ENCODE data around the gene SLC34A1. TPM values are rescaled to one million over a fixed set of nuclear protein-coding genes. Genes with fewer than 3 reads are reported as not detected.
A peak's percentile ranks its signal among the peaks of the same experiment; 100 is the strongest.

The SLC34A1 gene
- total RNA-seq, 2 donors from 2014 or later = not detected

GRCh38 chr5:177427211-177427822, 43.1 kb downstream of the SLC34A1 start:
- H3K27ac ChIP-seq = peak overlapping the region; percentile 82
- no peaks in the 10 kb centered on the region for H3K36me3 ChIP-seq
- H3K4me3 ChIP-seq = peak overlapping the region; percentile 81
- intact Hi-C loops (cut with DNase I) = no loop called here
- TF ChIP-seq, protein P1, sequence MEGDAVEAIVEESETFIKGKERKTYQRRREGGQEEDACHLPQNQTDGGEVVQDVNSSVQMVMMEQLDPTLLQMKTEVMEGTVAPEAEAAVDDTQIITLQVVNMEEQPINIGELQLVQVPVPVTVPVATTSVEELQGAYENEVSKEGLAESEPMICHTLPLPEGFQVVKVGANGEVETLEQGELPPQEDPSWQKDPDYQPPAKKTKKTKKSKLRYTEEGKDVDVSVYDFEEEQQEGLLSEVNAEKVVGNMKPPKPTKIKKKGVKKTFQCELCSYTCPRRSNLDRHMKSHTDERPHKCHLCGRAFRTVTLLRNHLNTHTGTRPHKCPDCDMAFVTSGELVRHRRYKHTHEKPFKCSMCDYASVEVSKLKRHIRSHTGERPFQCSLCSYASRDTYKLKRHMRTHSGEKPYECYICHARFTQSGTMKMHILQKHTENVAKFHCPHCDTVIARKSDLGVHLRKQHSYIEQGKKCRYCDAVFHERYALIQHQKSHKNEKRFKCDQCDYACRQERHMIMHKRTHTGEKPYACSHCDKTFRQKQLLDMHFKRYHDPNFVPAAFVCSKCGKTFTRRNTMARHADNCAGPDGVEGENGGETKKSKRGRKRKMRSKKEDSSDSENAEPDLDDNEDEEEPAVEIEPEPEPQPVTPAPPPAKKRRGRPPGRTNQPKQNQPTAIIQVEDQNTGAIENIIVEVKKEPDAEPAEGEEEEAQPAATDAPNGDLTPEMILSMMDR (IDR thresholded peaks at IDR 0.05) = no peak
- no peaks in the 10 kb centered on the region for H3K9me3 ChIP-seq
- H3K9ac ChIP-seq (ENCODE audit: low read depth in 2 of 2, low read length in 2 of 2) = peak overlapping the region; percentile 98 to 99
- peaks cover 7% of the 10 kb centered on the region for H3K4me1 ChIP-seq
- DNase-seq = no peak
- H3K27me3 ChIP-seq = no peaks in the 10 kb centered on the region

DNA sequence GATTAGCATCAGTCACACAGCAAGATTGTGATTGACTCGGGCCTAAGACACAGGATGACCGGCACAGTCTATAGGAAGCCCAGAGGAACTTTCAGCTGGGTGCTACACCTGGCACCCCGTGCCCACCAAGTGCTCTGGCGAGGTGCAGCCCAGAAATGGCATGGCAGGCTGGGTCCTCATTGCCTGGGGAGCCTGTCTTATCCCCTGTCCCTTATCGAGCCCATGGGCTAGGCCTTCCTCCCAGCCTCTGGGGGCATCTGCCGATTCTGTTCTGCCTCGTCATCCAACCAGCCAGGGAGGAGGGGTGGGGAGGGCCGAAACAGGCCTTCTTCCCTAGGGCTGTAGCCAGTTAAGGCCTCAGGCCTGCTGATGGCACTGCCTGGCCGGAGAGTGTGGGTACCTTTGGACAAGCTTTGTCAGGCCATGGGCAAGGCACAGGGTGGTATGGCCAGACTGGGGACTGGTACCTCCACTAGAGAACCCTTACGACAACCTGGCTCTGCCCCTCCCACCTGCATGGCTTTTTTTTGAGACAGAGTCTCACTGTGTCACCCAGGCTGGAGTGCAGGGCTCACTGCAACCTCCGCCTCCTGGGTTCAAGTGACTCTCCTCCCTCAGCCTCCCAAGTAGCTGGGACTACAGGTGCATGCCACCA, 43.8 kb downstream of the SLC34A1 start:
- H3K36me3 ChIP-seq = peaks cover 2% of the 10 kb centered on the region
- peak overlapping the region; percentile 82 for H3K27ac ChIP-seq
- peaks cover 11% of the 10 kb centered on the region for H3K4me1 ChIP-seq
- H3K9ac ChIP-seq (ENCODE audit: low read depth in 2 of 2, low read length in 2 of 2) = peak overlapping the region; percentile 98 to 99
- no peaks in the 10 kb centered on the region for H3K27me3 ChIP-seq
- intact Hi-C loops (cut with DNase I) = no loop called here
- H3K4me3 ChIP-seq = peak overlapping the region; percentile 81
- TF ChIP-seq, protein P1 (IDR thresholded peaks at IDR 0.05) = no peak
- H3K9me3 ChIP-seq = no peaks in the 10 kb centered on the region
- no peak for DNase-seq

GRCh38 chr5:177428574-177429217, 44.5 kb downstream of the SLC34A1 start:
- H3K4me3 ChIP-seq = no peak overlapping the region
- peak overlapping the region; percentile 82 for H3K27ac ChIP-seq
- TF ChIP-seq, protein P1 (IDR thresholded peaks at IDR 0.05) = no peak
- intact Hi-C loops (cut with DNase I) = no loop called here
- H3K4me1 ChIP-seq = peaks cover 11% of the 10 kb centered on the region
- peaks cover 8% of the 10 kb centered on the region for H3K36me3 ChIP-seq
- no peaks in the 10 kb centered on the region for H3K9me3 ChIP-seq
- no peaks in the 10 kb centered on the region for H3K27me3 ChIP-seq
- peak overlapping the region; percentile 98 to 99 for H3K9ac ChIP-seq (ENCODE audit: low read depth in 2 of 2, low read length in 2 of 2)
- DNase-seq = no peak

GRCh38 chr5:177429248-177430040, 45.2 kb downstream of the SLC34A1 start:
- intact Hi-C loops (cut with DNase I) = no loop called here
- TF ChIP-seq, protein P1 (IDR thresholded peaks at IDR 0.05) = no peak
- peak overlapping the region in 1 of 2 donors; percentile 98 for H3K9ac ChIP-seq (ENCODE audit: low read depth in 2 of 2, low read length in 2 of 2)
- H3K36me3 ChIP-seq = peaks cover 12% of the 10 kb centered on the region
- peaks cover 11% of the 10 kb centered on the region for H3K4me1 ChIP-seq
- H3K27ac ChIP-seq = peak overlapping the region; percentile 1
- peak; percentile 57 for DNase-seq
- no peaks in the 10 kb centered on the region for H3K9me3 ChIP-seq
- H3K27me3 ChIP-seq = no peaks in the 10 kb centered on the region
- no peak overlapping the region for H3K4me3 ChIP-seq

All from colonic mucosa (tissue), 4 donors.